ENCODE results near the gene DCTN2.
"Not testable (repeated sequence)": the region's sequence is repeated elsewhere in the genome, so short reads cannot be mapped to it uniquely, and the experiment has no call there.

Gene DCTN2

DNA sequence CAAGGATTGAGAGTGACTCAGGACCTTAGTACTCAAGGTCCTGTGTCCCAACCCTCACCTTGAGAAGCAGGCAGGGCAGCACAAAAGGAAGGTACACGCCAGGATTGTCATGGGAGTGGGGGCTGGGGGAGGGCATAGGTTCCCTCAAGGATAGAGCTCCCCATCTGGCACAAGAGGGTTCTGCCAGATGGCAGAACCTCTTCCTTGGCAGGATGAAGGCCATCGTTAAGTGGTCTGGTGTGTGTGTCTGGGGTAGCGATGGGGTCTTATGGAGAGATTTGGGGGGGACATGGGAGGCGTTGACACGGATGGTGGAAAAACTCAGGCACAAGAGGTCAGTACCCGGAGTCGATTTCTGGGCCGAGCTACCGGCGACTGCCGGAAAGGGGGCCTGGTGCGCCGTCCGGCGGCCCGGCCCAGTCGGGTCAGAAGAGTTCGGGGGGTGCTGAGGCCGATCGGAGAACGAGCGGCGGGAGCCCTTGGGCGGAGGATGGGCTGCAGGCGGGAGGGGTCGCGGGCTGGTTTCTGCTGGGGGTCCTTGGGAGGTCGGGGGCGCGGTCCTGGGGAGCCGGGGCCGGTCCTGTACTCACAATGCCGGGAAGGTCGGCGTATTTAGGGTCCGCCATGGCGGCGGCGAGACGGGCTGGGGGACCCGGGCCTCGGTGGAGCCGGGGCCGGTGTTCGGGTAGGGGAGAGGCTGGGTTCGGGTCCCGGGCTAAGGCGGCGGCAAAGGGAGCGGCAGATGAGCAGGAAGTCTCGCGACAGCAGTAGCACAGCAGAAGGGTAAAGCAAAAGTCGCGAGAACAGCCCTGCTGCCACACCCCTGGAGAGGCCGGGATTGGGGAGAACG lies at the start of gene DCTN2:
TSS of gene DCTN2 (minus strand) at position 755 of the 850 bp plus-strand sequence. CDS start at position 626, 129 bp downstream.
- DNase-seq (ENCODE audit: low read depth in 2 of 2), result peak; percentile 94

DNA sequence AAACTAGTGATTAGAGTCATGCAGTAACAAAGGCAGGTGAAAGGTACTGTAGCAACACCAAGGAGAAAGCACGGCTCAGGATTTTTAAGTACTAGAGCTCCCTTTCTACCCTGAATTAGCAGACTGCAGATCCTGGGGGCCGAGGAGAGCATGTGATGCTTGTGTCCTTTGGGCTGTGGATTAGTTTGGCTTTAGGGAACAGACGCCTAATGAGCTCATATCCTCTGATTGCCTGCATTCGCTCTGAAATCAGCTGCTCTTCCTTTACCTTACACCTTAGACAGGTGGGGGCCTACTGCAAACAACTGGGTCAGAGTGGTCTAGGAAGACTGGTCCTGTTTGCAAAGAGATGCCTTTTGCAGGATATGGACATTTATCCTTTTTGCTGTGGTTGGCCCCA lies 46.2 kb upstream of the DCTN2 start:
- no peak for DNase-seq (ENCODE audit: low read depth in 2 of 2)

DNA sequence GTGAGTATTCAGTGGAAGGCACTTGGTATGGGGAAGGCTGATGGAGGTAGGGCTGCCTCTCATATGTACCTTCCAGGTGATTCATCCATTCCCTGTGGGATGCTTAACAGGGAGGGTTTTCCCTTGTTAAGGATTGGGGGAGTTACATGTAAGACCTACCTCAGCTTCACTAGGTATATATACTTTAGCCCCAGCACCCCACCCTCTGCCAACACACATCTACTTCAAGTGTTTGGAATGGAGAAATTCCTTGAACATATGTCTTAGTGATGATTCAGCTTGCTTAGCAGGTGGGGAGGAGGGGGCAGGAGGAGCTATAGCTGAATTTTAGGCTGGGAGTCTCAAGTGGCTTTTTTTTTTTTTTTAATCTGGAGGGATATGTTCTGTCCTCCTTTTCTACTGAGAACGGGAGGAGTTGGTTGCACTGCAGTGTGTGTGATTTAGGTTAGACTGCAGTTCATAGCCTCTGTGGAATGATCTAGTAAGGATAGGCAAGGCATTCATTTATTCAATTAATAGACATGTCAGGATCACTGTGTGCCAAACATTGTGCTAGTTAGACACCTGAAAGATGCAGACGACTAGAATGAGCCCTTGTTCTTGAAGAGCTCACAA lies 45.7 kb upstream of the DCTN2 start:
- no peak for DNase-seq (ENCODE audit: low read depth in 2 of 2)

DNA sequence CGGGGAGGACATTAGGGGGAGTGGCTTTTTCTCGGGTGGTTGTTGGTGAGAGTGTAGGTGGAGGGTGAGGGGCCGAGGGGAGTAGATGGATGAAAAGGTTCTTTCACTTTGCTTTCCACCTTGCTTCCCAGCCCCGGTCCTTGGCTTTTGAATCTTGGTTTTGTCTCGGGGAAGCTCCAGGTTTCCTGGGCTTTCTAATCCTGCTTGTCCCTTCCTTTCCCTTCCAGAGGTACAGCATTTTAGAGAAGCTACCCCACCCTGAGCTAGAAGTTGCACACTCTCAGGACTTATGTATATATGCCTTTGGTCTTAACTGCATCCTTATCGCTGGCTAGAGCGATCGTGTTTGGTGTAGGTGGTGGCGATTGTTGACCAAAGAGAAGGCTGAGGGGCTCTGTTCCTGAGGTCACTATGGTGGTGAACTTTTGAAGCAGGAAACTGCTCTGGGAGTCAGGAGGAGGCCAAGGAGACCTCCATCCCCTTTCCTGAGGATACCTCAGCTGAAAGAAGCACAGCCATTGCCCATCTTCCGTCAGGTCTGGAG lies 44.9 kb upstream of the DCTN2 start:
- no peak for DNase-seq (ENCODE audit: low read depth in 2 of 2)

DNA sequence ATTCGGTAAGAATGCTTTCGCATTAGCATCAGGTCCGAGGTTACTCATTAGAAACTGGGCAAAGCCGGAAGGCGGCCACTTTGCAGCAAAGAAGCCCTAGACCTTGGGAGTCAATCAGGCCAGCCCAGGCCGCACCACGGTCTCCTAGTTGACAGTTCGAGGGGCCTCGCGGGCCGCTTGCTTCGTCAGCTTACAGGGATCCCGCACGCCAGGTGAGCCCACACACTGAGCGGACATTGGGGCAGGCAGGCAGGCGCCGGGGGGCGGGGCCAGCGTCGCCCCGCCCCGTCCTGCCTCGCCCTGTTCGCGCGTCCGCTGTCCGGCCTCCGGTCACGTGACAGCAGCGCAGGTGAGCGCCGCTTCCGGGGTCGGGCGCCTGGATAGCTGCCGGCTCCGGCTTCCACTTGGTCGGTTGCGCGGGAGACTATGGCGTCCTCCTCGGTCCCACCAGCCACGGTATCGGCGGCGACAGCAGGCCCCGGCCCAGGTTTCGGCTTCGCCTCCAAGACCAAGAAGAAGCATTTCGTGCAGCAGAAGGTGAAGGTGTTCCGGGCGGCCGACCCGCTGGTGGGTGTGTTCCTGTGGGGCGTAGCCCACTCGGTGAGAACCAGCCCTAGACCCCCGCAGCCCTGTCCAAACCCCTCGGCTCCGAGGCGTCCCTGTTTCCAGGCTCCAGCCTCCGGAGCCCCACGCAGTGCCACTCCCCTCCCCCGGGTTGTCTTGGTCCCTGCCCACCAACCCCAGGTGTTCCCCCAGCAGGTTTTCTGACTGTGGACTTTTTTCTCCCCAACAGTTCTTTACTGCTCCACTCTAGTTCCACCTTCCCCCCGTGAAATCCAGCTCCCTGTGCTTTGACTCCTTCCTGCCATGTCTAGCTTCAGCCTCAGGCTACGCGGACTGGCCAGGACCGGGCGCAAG lies 44.1 kb upstream of the DCTN2 start, which contains the start of gene PIP4K2C:
TSS of gene PIP4K2C (plus strand) at position 329 of the 918 bp plus-strand sequence. CDS start at position 427, 98 bp downstream.
- DNase-seq (ENCODE audit: low read depth in 2 of 2), result no peak

DNA sequence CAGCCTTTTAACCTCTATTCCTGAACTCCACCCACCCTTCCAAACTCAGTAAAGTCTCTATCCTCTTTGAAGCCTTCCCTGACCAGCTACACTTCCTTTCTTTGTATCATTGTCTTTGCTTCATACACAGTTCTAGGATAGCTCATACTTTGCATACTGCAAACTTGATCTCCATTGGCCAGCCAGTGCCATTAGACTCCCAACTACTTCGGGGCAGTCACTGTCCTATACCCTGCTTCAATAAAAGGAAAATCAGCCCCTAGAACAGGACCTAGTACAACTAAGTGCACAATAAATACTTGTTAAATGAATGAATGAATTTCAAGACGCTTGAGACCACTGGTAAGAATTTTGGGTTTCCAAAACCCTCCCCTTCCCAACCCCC lies 43.5 kb upstream of the DCTN2 start:
- no peak for DNase-seq (ENCODE audit: low read depth in 2 of 2)

DNA sequence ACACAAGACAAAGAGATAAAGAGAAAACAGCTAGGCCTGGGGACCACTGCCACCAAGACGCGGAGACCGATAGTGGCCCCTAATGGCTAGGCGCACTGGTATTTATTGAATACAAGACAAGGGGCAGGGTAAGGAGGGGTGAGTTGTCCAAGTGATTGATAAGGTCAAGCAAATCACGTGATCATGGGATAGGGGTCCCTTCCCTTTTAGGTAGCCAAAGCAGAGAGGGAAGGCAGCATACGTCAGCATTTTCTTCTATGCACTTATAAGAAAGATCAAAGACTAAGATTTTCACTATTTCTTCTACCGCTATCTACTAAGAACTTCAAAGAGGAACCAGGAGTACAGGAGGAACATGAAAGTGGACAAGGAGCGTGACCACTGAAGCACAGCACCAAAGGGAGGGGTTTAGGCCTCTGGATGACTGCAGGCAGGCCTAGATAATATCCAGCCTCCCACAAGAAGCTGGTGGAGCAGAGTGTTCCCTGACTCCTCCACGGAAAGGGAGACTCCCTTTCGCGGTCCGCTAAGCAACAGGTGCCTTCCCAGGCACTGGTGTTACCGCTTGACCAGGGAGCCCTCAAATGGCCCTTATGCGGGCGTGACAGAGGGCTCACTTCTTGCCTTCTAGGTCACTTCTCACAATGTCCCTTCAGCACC lies 42.1 kb upstream of the DCTN2 start:
- not testable (repeated sequence) for DNase-seq (ENCODE audit: low read depth in 2 of 2)

DNA sequence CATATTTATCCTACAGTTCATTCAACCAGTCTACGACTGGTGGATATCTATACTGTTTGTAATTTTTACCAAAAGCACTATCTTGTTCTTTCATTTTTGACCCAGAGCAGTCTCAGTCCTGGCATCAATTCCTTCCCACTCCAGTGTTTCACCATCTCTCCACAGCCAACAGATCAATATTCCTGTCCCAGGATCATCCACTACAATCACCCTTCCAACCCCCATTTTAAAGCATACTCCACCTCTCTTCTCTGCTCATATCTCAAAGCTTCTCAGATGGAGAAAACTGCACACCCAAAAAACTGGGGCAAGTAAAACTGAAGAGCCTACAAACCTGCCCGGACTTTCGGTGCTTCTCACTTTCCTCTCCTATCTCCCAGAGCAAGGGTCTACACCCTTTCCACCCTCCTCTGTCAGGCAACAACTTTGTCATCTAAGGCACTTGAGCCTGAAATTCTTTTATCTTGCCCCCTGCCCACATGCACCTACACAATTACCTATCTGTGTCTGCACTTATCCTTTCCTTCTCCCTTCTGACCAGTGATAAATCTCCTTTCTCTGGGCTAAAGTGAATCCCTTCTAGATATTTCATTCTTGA lies 39.9 kb upstream of the DCTN2 start:
- no peak for DNase-seq (ENCODE audit: low read depth in 2 of 2)

DNA sequence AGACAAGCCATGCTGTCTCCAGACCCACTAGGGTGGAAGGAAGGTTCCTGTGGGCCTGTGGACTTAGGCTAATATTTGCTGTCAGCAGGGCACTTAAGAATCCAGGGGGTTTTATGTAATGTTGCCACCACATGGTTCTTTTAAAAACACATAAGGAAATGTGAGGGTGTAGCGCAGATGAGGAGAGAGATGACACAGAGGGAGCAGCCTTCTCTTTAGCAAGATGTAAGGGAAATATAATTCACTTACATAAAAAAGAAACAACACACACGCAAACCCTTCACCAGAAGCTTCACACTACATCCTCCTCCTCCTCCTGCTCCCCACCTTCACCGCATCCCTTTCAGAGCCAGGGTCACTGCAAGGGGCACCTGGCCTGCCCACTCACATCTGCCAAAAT lies 39.1 kb upstream of the DCTN2 start:
- DNase-seq (ENCODE audit: low read depth in 2 of 2), result no peak

DNA sequence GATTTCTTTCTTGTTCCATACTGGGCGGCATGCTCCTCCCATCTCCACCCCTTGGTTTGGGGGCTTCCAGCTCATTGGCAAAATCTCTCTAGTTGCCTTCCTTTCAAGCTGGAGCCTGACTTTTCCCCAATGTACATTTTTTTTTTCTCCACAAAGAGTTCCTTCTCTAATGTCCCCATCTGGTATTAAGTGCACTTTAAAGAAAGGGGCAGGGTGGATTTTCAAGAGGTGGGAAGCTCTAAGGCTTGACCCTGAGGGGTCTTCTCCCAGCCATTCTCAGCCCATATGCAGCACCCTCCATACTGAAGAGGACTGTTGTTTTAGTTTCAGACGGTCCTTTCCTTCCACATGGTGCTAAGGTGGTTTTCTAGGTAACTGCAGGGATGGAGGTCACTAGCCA lies 38.2 kb upstream of the DCTN2 start:
- DNase-seq (ENCODE audit: low read depth in 2 of 2), result no peak

DNA sequence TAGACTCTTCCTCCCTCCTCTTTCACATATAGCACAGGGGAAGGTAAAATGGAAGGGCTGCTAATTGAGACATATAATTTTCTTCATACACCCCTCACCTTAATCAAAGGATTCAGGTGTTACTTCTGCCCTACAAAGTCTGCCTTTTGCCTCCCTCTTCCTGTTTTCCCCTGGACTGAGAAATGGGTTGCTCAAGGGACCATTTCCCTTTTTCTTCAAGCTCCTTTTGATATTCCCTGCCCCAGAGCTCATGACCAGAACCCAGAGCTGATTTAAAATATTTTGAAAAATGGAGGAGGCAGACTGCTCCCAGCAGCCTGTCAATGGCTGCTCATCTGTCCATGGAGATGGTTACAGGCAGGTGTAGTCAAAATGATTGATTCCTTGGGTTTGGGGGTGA lies 37.7 kb upstream of the DCTN2 start:
- DNase-seq (ENCODE audit: low read depth in 2 of 2), result no peak

DNA sequence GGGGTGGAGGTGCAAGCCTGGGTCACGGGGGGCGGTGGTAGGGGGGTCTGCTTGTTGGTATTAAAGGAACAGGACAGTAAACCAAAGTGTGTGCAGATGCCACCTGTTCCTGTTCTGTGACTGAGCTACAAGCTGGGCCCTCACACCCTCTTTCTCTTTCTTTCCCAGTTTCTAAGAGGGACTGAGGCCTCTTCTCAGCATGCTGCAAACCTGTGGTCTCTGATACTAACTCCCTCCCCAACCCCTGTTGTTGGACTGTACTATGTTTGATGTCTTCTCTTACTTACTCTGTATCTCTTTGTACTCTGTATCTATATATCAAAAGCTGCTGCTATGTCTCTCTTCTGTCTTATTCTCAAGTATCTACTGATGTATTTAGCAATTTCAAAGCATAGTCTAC lies 37.1 kb upstream of the DCTN2 start:
- DNase-seq (ENCODE audit: low read depth in 2 of 2), result no peak

DNA sequence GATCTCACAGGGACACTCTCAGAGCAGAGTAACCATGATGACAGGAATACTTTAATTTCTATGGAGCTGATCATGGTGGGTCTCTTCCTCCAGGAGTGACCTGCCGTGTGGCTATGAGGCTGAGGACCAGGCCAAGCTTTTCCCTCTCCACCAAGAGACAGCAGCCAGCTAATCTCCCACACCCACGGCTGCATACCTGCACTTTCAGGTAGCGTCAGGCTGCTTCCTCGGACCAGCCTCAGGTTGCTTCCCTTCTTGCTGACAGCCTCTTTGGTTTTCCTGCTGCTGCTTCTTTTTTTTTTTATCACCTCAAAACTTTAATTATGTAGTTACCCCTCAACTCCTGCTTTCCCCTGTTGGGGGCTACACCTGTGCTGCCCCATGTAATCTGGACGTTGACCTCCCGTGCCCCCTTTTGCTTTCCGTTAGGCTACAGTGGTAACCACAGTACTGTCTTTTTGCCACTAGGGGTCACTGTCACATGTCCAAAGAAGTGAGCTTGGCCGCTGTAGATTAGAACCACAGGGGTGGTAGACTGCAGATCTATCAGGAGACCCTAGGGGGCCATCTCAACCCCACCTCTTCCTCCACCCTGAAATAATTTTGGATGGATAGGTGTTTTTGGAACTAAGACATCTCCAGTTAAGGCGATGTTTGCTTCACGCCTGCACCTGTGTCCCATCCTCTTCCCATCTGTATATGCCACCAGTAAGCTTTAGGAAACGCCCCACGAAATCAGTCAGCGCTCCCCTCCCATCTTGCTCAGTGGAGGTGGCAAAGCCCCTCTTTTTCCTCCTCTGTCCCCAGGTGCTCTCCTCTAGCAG lies 36.2 kb upstream of the DCTN2 start:
- DNase-seq (ENCODE audit: low read depth in 2 of 2), result peak; percentile 55 to 56

DNA sequence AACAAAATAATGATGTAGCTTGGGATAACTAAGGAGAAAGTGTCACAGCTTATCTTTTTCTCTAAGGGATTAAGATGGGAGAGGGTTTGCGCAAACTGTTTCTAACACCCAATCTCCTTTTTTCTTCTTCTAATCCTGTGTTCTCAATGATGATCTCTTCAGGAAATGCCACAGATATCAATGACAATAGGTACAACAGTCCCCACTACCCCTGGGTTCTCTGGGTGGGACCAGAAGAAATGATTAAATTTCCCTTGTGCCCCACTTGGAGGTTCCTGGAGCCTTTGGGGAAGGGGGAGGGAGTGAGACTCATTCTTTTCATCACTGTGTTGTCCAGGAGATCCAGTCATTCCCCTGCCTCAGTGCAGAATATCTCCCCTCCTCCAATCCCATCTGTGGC lies 35.4 kb upstream of the DCTN2 start:
- no peak for DNase-seq (ENCODE audit: low read depth in 2 of 2)

DNA sequence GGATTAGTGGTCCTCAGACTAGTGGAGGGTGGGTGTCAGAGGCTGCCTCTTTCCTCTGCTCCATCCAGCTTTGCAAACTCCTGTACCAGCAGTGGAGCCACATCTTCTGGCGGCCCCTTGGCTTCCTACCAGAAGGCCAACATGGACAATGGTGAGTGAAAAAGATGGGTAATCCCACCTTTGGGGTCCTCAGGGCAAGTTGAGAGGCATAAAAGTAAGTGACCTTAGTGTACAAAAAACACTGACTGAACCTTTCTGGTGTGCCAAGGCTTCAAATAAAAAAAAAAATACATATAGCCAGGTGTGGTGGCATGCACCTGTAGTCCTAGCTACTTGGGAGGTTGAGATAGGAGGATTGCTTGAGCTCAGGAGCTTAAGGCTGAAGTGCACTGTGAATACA lies 34.8 kb upstream of the DCTN2 start:
- DNase-seq (ENCODE audit: low read depth in 2 of 2), result no peak

DNA sequence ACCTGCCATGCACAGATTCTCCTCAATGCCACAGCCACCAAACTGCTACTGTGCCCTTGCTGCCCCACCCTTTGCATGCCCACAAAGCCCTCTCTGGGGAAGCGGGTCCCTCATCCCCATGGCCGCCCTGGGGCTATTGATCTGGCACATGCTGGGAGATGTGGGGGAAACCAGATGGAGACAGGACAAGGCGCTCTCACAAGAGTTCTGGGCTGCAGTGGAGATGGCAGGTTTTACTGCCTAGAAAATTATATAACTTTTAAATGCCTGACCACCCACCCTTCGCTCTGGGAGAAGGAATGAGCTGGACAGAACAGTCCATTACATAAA lies 33.4 kb upstream of the DCTN2 start:
- DNase-seq (ENCODE audit: low read depth in 2 of 2), result no peak

DNA sequence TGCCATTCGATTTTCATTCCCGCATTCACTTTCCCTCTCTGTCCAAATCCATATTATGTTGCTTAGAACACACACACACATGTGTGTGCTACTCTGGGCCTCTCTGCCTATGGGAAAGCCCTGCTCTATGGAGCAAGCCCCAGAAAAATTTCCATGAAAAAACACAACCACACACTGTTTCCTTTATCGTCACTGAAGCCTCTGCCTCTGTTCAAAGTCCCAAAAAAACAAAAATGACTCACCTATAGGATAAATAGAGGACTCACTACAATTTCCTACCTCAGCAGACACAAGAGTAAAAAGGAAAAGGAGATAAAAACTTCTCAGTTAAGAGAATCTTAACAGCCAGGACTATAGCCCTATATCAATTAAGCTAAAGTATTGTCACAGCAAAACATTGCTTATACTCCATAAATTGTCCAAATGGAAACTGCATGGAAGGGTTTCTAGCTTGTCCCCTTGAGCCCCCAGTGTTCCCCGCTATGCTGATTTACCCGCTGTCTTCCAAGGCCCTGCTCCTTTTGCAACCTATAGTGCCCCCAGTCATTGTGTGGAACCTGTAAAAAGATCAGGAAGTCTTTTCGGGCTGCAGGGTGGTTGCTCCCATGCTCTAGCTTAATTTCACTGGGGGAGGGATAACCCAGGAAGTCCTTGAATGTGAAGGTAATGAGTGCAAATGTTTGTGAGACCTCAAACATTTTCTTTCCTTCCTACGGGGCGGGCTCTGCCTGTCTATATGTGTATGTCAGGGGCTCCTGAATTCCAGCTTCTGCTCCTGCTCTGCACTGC lies 32.9 kb upstream of the DCTN2 start:
- no peak for DNase-seq (ENCODE audit: low read depth in 2 of 2)

DNA sequence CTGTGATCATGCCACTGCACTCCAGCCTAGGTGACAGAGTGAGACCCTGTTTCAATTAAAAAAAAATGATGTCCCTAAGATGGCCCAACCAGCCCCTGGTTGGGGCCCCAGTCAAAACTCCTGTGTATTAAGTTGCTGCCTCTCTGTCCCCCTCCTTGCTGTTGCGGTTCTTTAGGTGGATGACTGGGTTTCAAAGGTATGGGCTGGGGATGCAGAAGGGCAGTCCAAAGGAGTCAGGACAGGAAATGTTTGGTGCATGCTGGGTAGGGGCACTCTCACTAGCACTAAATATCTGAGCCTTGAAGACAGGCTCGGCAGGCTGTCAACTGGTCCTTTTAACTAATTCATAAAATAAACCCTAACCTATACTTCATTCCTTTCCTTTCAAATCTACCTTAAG lies 32.0 kb upstream of the DCTN2 start:
- DNase-seq (ENCODE audit: low read depth in 2 of 2), result no peak

DNA sequence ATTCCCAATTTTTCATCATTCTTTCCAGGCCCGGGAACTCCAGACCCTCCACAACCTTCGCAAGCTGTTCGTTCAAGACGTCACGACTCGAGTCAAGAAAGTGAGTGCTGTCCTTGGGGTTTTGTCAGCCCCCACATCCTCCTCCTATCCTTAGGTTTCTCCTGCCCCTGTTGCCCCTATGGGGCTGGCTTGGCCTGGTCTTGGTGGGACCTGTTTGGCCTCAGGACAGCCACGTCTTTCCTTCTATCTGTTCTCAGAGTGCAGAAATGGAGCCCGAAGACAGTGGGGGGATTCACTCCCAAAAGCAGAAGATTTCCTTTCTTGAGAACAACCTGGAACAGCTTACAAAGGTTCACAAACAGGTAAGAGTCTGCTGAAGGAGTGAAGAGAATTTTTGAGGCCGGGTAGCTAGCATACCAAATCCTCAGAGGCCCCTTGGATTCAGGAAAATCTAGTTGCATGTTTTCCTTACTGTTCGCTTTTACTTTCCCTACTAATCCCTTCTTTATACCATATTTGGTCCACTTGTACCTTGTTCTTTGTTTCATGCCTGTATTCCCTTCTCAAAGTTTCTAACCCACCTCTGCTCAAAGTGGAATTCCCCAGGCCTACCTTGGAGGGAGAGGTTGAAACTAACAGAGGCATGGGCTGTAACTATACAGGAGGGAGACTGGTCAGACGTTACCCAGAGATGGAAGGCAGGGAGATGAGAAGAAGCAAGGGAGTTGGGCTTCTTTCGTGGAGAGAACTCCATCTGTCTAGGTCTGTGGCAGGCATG lies 31.2 kb upstream of the DCTN2 start:
- no peak for DNase-seq (ENCODE audit: low read depth in 2 of 2)

Data from fibroblast of skin of left quadriceps (primary cell).